ENCODE results near the gene ARHGAP21. TPM values are rescaled to one million over a fixed set of nuclear protein-coding genes. Genes with fewer than 3 reads are reported as not detected.

ARHGAP21 gene
- total and polyA plus RNA-seq, 9 of the 15 experiments (the other 6 are each of a cell fraction or from before 2014, with no cell fraction given) = 13.6 to 145 (median 60.8) TPM

- TF ChIP-seq ZMIZ1 (IDR thresholded peaks at IDR 0.05; ENCODE audit: low read depth in 2 of 2, low read length in 2 of 2) (no peak), NR2C1 (IDR thresholded peaks at IDR 0.05) (0 out of 2 replicates have a peak, but pooled peaks have one; percentile 9), NR2C1 (tag; IDR thresholded peaks at IDR 0.05) (no peak), CBFA2T3 (IDR thresholded peaks at IDR 0.05) (peak; percentile 24; the same call in 1 of the 2 replicates), NBN (IDR thresholded peaks at IDR 0.05; ENCODE audit: low read depth) (no peak), CUX1 (CRISPR knock-in tag; IDR thresholded peaks at IDR 0.05) (no peak), MTA3 (IDR thresholded peaks at IDR 0.05; ENCODE audit: borderline replicate concordance) (peak; percentile 17; the same call in 1 of the 2 replicates), ZBTB40 (IDR thresholded peaks at IDR 0.05) (peak; percentile 38; the same call in 1 of the 2 replicates), ZBTB40 (CRISPR knock-in tag; IDR thresholded peaks at IDR 0.05) (no peak), CBFB (CRISPR knock-in tag; IDR thresholded peaks at IDR 0.05) (0 out of 2 replicates have a peak, but pooled peaks have one; percentile 53)
Measured at GRCh38 chr10:24723788-24724380, at the start of gene ARHGAP21 (continued).
